GM12892 (cell line): ENCODE data around the gene FAM9C.

Experiments used
- DNase-seq: peaks from one replicate; pipeline ENCODE4 v3.0.0; 2011; ENCODE audit not compliant: insufficient read length
- FAIRE-seq: peaks from 2 replicates; lab custom pipeline; 2011; peaks lifted over from hg19 to GRCh38; lab: Jason Lieb, UNC
- POLR2A ChIP-seq: IDR thresholded peaks from 2 replicates; pipeline ENCODE4 v1.6.1; 2011; ENCODE audit warnings: low read depth, low read length, control low read depth
- POLR2AphosphoS5 ChIP-seq: IDR thresholded peaks from 2 replicates; pipeline ENCODE4 v1.6.1; 2011; ENCODE audit warnings: low read depth, low read length, control low read depth
- TAF1 ChIP-seq: IDR thresholded peaks from 2 replicates; pipeline ENCODE4 v1.6.1; 2011; ENCODE audit warnings: low read depth, mild to moderate bottlenecking, control low read depth, low read length, borderline replicate concordance

Gene FAM9C

GRCh38 chrX:13053171-13053570 is 8.8 kb upstream of the FAM9C start:
- TF ChIP-seq POLR2AphosphoS5 (no peak), POLR2A (no peak), TAF1 (no peak)
- FAIRE-seq (no peak), DNase-seq (no peak)

- DNase-seq = no peak
- FAIRE-seq = peak; percentile 96
- no peak for TF ChIP-seq TAF1
- TF ChIP-seq POLR2A = no peak
- TF ChIP-seq POLR2AphosphoS5 = no peak
Observed at GRCh38 chrX:13051529-13052172, 7.2 kb upstream of the FAM9C start.

DNA sequence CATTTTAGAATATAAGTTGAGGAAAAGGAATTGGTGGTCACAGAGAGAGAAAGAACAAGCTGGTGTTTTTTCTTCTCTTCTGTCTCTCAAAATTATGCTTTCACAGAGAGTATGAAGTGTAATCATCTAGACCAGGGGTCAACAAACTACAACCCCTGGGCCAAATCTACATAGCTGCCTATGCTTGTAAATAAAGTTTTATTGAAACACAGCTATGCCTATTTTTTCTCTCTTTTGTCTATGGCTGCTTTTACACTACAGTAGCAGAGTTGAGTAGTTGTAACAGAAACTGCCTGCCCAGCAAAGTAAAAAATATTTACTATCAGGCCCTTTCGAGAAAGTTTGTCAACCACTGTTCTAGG is 6.7 kb upstream of the FAM9C start:
- no peak for DNase-seq
- no peak for TF ChIP-seq POLR2AphosphoS5
- TF ChIP-seq TAF1 = no peak
- no peak for TF ChIP-seq POLR2A
- FAIRE-seq = peak; percentile 67

DNA sequence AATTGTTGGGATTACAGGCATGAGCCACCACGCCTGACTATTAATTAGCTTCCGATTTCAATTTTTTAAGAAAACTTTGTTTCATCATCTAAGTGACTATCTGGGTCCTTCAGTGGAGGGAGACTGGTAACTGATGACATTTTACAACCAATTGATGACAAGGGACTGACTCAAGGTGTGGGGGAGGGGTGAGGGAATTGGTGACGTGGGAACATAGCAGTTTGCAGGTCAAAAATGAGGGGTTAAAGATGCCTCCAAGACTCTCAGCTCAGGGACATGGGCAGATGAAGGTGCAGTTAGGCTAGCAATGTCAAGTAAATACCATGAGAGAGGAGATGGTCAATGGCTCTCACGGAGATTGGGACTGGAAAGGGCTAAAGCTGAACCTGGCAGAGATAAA is 5.7 kb upstream of the FAM9C start:
- FAIRE-seq (no peak), DNase-seq (no peak)
- TF ChIP-seq POLR2A (no peak), TAF1 (no peak), POLR2AphosphoS5 (no peak)

GRCh38 chrX:13048280-13048679 is 3.9 kb upstream of the FAM9C start:
- TF ChIP-seq POLR2AphosphoS5 (no peak), POLR2A (no peak), TAF1 (no peak)
- DNase-seq (no peak), FAIRE-seq (peak; percentile 66)

- peak; percentile 61 for FAIRE-seq
Observed at GRCh38 chrX:13047759-13048158, 3.3 kb upstream of the FAM9C start.

GRCh38 chrX:13046141-13046855 is 1.9 kb upstream of the FAM9C start:
- TF ChIP-seq TAF1 (no peak), POLR2AphosphoS5 (no peak), POLR2A (no peak)
- FAIRE-seq (peak; percentile 17), DNase-seq (no peak)

More at GRCh38 chrX:13047759-13048158, 3.3 kb upstream of the FAM9C start:
- no peak for DNase-seq
- TF ChIP-seq POLR2AphosphoS5 = no peak
- TF ChIP-seq POLR2A = no peak
- no peak for TF ChIP-seq TAF1

DNA sequence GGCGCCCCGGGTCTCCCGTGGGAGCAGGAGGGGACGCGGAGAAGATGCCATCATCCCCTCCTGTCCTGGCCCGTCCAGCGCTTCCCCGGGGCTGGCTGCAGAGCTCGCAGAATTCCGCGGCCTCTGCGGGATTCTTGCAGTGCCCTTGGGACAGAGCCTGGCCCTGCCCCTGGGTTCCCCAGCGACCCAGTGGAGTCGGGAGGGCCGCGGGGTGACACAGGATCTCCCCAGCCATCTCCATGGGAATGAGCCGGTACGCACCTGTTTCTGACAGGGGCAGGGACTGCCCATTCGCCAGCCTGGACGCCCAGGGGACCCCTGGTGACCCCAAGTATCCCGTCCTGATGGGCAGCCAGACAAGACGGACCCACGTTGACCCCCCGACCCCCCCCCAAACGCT is 482 bp downstream of the FAM9C start:
- no peak for FAIRE-seq
- no peak for DNase-seq
- TF ChIP-seq POLR2AphosphoS5 (no peak), POLR2A (no peak), TAF1 (no peak)

DNA sequence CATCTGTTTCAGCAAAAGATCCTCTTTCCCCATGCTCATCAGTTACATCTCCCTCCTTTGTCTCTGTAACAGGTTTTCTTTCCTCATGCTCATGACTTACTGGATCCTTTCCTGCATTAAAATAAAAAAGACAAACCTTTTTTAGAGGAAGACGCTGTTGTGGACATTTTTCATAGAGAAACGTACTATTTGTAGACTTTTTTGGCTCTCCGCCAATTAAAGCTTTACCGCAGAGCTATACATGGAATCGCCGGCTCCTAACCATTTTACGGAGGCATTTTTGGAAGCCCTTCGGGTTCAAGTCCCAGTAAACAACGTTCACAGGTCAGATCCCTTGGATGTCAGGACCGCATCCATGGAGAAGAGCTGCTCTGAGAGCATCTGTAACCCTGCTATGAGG is 1.3 kb downstream of the FAM9C start:
- DNase-seq (no peak), FAIRE-seq (peak; percentile 84)
- TF ChIP-seq TAF1 (no peak), POLR2A (no peak), POLR2AphosphoS5 (no peak)

DNA sequence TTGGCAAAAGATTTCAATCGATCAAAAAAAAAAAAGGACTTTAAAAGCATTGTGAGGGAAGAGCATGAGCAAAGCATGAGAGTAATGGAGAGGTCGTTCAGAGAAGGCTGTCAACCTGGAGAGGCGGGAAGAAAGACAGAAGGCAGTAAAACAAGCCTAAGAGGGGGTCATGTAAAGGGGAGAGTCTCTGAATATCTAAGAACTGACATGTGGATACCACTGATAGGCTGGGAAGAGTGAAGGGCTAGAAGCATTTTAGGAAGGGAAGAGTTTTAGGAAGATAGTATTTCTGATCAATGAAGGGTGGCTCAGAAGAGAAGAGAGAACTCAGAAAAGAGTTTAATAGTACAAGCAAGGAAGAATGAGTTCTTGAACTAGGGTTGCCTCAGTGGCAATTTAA is 7.5 kb downstream of the FAM9C start:
- TF ChIP-seq TAF1 (no peak), POLR2AphosphoS5 (no peak), POLR2A (no peak)
- DNase-seq (no peak), FAIRE-seq (no peak)

DNA sequence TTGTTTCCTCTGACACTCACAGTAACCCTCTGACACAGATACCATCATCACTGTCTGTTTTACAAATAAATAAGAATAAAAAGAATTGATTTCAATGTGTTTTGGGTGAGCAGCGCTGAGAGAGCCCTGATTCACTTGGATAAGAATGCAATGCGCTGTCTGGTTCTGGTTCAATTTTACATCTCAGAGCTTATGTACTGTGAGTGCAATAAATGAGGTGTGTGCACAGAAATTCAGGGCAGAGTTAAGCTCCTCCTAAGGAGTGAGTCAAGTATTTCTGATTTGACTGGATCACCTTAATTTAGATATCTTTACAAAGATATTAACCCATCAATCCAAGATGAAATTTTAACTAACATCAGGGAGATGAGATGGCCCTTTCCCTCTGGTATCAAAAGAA is 11.2 kb downstream of the FAM9C start:
- TF ChIP-seq TAF1 (no peak), POLR2A (no peak), POLR2AphosphoS5 (no peak)
- DNase-seq = no peak
- no peak for FAIRE-seq
